Chondrocyte (in vitro differentiated cells): ENCODE measurements around the gene RAB31. TPM values are rescaled to one million over a fixed set of nuclear protein-coding genes. Genes with fewer than 3 reads are reported as not detected.

Experiments used
- DNase-seq: peaks from one replicate; pipeline ENCODE4 v3.0.0; 2021; ENCODE audit warnings: mixed read lengths, low spot score
- H3K27ac Mint-ChIP-seq: one replicate; pipeline ENCODE4 v1.8.0; 2021; ENCODE audit warnings: mild to moderate bottlenecking, moderate library complexity, mixed read lengths; ENCODE audit not compliant: unreplicated experiment
- H3K27me3 Mint-ChIP-seq: 2 replicates; pipeline ENCODE4 v1.8.0; 2021; ENCODE audit warnings: low read depth, mixed read lengths
- H3K36me3 Mint-ChIP-seq: 2 replicates; pipeline ENCODE4 v1.8.0; 2021; ENCODE audit warnings: low read depth, mixed read lengths
- H3K4me1 Mint-ChIP-seq: 2 replicates; pipeline ENCODE4 v1.8.0; 2021; ENCODE audit warnings: low read depth, mild to moderate bottlenecking, mixed read lengths
- H3K4me3 Mint-ChIP-seq: one replicate; pipeline ENCODE4 v1.8.0; 2021; ENCODE audit warnings: mild to moderate bottlenecking, moderate library complexity, mixed read lengths; ENCODE audit not compliant: unreplicated experiment
- H3K9me3 Mint-ChIP-seq: 2 replicates; pipeline ENCODE4 v1.8.0; 2021; ENCODE audit warnings: low read depth, mixed read lengths
- total RNA-seq: library from RNA; stranded (reverse); gene quantifications from 3 replicates; pipeline ENCODE4 v1.2.1, GENCODE V29; 2021
- TF ChIP-seq, protein P1 (sequence below): fragments of 200-600 bp; sonication (generic); IDR thresholded peaks from 2 replicates; pipeline ENCODE4 v1.5.0; 2021; ENCODE audit warnings: antibody characterized with exemption, mild to moderate bottlenecking, moderate library complexity

Gene RAB31
- total RNA-seq, 1 donor from 2014 or later, result 87.7 TPM

- Mint-ChIP-seq H3K4me1 (no peaks in the 10 kb centered on the region), H3K27ac (no peak overlapping the region), H3K27me3 (no peaks in the 10 kb centered on the region), H3K36me3 (peaks cover 19% of the 10 kb centered on the region), H3K9me3 (peaks cover 11% of the 10 kb centered on the region), H3K4me3 (no peak overlapping the region)
- TF ChIP-seq, protein P1, sequence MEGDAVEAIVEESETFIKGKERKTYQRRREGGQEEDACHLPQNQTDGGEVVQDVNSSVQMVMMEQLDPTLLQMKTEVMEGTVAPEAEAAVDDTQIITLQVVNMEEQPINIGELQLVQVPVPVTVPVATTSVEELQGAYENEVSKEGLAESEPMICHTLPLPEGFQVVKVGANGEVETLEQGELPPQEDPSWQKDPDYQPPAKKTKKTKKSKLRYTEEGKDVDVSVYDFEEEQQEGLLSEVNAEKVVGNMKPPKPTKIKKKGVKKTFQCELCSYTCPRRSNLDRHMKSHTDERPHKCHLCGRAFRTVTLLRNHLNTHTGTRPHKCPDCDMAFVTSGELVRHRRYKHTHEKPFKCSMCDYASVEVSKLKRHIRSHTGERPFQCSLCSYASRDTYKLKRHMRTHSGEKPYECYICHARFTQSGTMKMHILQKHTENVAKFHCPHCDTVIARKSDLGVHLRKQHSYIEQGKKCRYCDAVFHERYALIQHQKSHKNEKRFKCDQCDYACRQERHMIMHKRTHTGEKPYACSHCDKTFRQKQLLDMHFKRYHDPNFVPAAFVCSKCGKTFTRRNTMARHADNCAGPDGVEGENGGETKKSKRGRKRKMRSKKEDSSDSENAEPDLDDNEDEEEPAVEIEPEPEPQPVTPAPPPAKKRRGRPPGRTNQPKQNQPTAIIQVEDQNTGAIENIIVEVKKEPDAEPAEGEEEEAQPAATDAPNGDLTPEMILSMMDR, result no peak
- DNase-seq, result no peak
Observed at GRCh38 chr18:9861157-9861556, 153.1 kb downstream of the RAB31 start.

DNA sequence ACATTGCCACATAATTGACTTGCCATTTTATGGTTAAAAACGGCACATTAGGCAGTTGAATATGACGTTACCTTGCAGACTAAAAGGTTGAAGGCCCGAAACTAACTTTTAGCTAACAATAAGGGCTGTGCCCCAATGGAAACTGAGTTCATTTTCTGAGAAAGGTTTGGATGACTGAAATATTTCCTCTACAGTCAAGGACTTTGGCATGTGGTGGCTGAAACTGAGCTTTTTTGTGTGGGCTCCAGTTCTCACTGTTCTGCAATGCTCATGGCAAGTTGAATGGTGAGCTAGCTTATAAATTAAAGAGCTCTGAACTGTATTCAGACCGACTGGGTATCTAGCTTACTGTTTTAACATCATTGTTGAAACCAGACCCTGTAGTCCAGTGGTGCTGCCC is 153.8 kb downstream of the RAB31 start:
- H3K9me3 Mint-ChIP-seq, result peaks cover 13% of the 10 kb centered on the region
- peaks cover 19% of the 10 kb centered on the region for H3K36me3 Mint-ChIP-seq
- H3K4me3 Mint-ChIP-seq, result no peak overlapping the region
- H3K4me1 Mint-ChIP-seq, result no peaks in the 10 kb centered on the region
- no peak for DNase-seq
- TF ChIP-seq, protein P1, result no peak
- no peaks in the 10 kb centered on the region for H3K27me3 Mint-ChIP-seq
- H3K27ac Mint-ChIP-seq, result no peak overlapping the region

DNA sequence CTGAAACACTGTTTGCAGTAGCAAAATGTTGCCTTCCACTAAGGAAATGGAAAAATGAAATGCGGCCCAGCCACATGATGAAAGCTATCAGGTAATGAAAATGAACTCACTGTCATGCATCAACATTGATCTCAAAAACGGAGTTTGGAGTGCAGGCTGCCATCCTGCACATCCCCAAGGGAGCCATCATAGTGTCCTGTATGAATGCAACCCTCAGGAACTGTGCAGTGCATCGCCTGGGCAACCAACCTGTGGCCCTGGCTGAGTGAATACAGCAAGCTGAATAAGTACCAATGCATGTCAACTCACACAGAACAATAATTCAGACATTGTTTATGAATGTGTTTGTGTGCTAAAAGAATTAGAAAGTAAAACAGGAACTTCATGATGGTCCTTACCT is 154.6 kb downstream of the RAB31 start:
- no peak for DNase-seq
- Mint-ChIP-seq H3K36me3 (peaks cover 19% of the 10 kb centered on the region), H3K4me3 (no peak overlapping the region), H3K27ac (no peak overlapping the region), H3K27me3 (no peaks in the 10 kb centered on the region), H3K4me1 (no peaks in the 10 kb centered on the region), H3K9me3 (peaks cover 13% of the 10 kb centered on the region)
- TF ChIP-seq, protein P1, result no peak

DNA sequence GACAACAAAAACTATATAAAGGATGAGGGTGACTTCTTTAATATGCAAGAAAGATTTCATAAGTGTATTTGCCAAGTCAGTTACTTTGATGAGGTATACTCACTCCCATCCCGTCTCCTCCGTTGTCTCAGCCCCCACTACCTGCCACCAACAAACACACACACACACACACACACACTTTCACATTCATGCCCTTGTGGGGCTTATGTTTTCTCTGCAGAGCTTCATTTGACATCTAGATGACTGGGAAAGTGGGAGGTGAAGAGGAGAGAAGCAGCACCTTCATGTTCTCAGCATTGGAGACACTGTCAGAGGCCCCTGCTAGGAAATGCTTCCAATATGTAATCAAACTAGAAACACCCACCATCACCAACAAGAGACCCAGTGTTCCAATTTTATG is 155.2 kb downstream of the RAB31 start:
- Mint-ChIP-seq H3K27ac (no peak overlapping the region), H3K9me3 (peaks cover 13% of the 10 kb centered on the region), H3K36me3 (peaks cover 19% of the 10 kb centered on the region), H3K4me3 (no peak overlapping the region), H3K27me3 (no peaks in the 10 kb centered on the region), H3K4me1 (no peaks in the 10 kb centered on the region)
- TF ChIP-seq, protein P1, result no peak
- DNase-seq, result no peak

DNA sequence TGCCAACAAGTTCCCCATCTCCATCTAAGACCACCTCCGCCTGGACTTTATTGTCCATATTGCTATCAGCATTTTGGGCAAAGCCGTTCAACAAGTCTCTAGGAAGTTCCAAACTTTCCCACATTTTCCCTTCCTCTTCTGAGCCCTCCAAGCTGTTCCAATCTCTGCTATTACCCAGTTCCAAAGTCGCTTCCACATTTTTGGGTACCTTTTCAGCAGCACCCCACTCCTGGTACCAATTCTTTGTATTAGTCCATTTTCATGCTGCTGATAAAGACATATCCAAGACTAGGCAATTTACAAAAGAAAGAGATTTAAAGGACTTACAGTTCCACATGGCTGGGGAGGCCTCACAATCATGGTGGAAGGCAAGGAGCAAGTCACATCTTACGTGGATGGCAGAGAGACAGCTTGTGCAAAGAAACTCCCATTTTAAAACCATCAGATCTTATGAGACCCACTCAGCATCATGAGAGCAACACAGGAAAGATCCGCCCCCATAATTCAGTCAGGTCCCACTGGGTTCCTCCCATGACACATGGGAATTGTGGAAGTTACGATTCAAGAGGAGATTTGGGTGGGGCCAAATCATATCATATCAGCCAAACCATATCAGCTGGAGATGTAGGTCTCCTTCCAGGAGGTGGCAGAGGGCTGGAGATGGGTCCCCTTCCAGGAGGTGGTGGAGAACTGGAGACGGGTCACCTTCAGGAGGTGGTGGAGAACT is 157.8 kb downstream of the RAB31 start:
- H3K4me3 Mint-ChIP-seq, result no peak overlapping the region
- no peak overlapping the region for H3K27ac Mint-ChIP-seq
- TF ChIP-seq, protein P1, result no peak
- peaks cover 16% of the 10 kb centered on the region for H3K4me1 Mint-ChIP-seq
- H3K9me3 Mint-ChIP-seq, result peaks cover 13% of the 10 kb centered on the region
- peaks cover 10% of the 10 kb centered on the region for H3K36me3 Mint-ChIP-seq
- H3K27me3 Mint-ChIP-seq, result no peaks in the 10 kb centered on the region
- no peak for DNase-seq
